HCT116 (cell line): Measurements from ENCODE around the gene OBSL1. TPM values are rescaled to one million over a fixed set of nuclear protein-coding genes. Genes with fewer than 3 reads are reported as not detected.

ENCODE experiments used
- ATAC-seq: fragments of 200-7000 bp; cut with Tn5 transposase; 2 replicates; pipeline ENCODE4 v1.9.1; 2020; ENCODE audit warnings: mild to moderate bottlenecking, moderate library complexity
- BruUV-seq: library from RNA; stranded (reverse); fragments of 400-500 nt; replicated peaks from 2 replicates; lab custom pipeline; 2021; lab: Mats Ljungman, UMichigan
- CTCF ChIA-PET: fragments of 300-600 bp; sonication (Branson Sonifier 250); formaldehyde crosslinking; loops from one replicate; lab custom pipeline; 2021; ENCODE audit warnings: antibody characterized with exemption; lab: Charles Lee
- POLR2A ChIA-PET: fragments of 300-600, 350-600 bp; sonication (Branson Sonifier 250); formaldehyde crosslinking; loops from one replicate; lab custom pipeline; 2021; ENCODE audit warnings: antibody characterized with exemption; lab: Charles Lee
- RAD21 ChIA-PET, 2 experiments: fragments of 300-600 bp; sonication (Branson Sonifier 250); formaldehyde crosslinking; loops; one replicate each; lab custom pipeline; 2023; ENCODE audit warnings: low total read pairs in 2 of 2; ENCODE audit not compliant: uncharacterized antibody in 2 of 2, unreplicated experiment in 2 of 2, low non-redundant PET in 1 of 2; lab: Charles Lee
- DNase-seq: peaks from one replicate; pipeline ENCODE4 v3.0.0-alpha.2; 2010; ENCODE audit warnings: low read depth, low spot score
- H2AFZ ChIP-seq: fragments of 200-600 bp; shearing (Covaris generic), sonication (generic); 2 replicates; pipeline ENCODE4 v1.6.1; 2017; ENCODE audit warnings: low read depth, mixed run types, mixed read lengths, antibody characterized with exemption, low read length; ENCODE audit not compliant: poor library complexity, severe bottlenecking
- H3K27ac ChIP-seq: 2 replicates; pipeline ENCODE4 v1.5.1; 2012; ENCODE audit warnings: low read depth, low read length
- H3K27me3 ChIP-seq: fragments of 200-600 bp; sonication (generic); 2 replicates; pipeline ENCODE4 v1.6.1; 2016; ENCODE audit warnings: mixed run types, low read length, mixed read lengths; ENCODE audit not compliant: insufficient read depth
- H3K36me3 ChIP-seq, 2 experiments: fragments of 200-500 bp in 1 of 2; fragments of 200-600 bp in 1 of 2; sonication (Bioruptor generic) in 1 of 2; sonication (generic) in 1 of 2; 2 replicates each; pipeline versions ENCODE4 v1.5.1 to v1.6.1; 2014 to 2016; ENCODE audit warnings: low read length in 2 of 2, inconsistent platforms in 1 of 2, mixed read lengths in 1 of 2, mixed run types in 1 of 2; ENCODE audit not compliant: insufficient read depth in 2 of 2, control insufficient read depth in 1 of 2
- H3K4me1 ChIP-seq, 2 experiments: fragments of 200-600 bp in 1 of 2; sonication (generic) in 1 of 2; 2 replicates each; pipeline versions ENCODE4 v1.5.1 to v1.6.1; 2012 to 2017; ENCODE audit warnings: low read length in 2 of 2, inconsistent platforms in 1 of 2, mild to moderate bottlenecking in 1 of 2, mixed read lengths in 1 of 2, mixed run types in 1 of 2, moderate library complexity in 1 of 2; ENCODE audit not compliant: insufficient read depth in 2 of 2, control insufficient read depth in 1 of 2
- H3K4me2 ChIP-seq: fragments of 200-600 bp; sonication (generic); 2 replicates; pipeline ENCODE4 v1.6.1; 2017; ENCODE audit warnings: mixed run types, low read length, mixed read lengths
- H3K4me3 ChIP-seq, 2 experiments: fragments of 200-600 bp in 1 of 2; sonication (generic) in 1 of 2; replicated peaks in 1 of 2; 2 replicates each; pipeline ENCODE4 v1.5.1; 2011 to 2016; ENCODE audit warnings: low read length in 2 of 2, control low read depth in 1 of 2, low read depth in 1 of 2, mild to moderate bottlenecking in 1 of 2, mixed read lengths in 1 of 2, mixed run types in 1 of 2
- H3K79me2 ChIP-seq: fragments of 200-600 bp; sonication (generic); 2 replicates; pipeline ENCODE4 v1.6.1; 2017; ENCODE audit warnings: mild to moderate bottlenecking, mixed run types, low read length, moderate library complexity, mixed read lengths; ENCODE audit not compliant: insufficient read depth
- H3K9ac ChIP-seq: fragments of 200-600 bp; sonication (generic); 2 replicates; pipeline ENCODE4 v1.6.1; 2016; ENCODE audit warnings: low read length, mixed read lengths
- H3K9me2 ChIP-seq: fragments of 200-600 bp; sonication (generic), shearing (Covaris generic); 2 replicates; pipeline ENCODE4 v1.6.1; 2017; ENCODE audit warnings: mixed run types, mild to moderate bottlenecking, moderate library complexity; ENCODE audit not compliant: insufficient read depth
- H3K9me3 ChIP-seq, 2 experiments: fragments of 200-500 bp in 1 of 2; fragments of 200-600 bp in 1 of 2; sonication (Bioruptor generic) in 1 of 2; sonication (generic) in 1 of 2; 2 replicates each; pipeline ENCODE4 v1.6.1; 2014 to 2017; ENCODE audit warnings: low read length in 2 of 2, mixed read lengths in 2 of 2, inconsistent platforms in 1 of 2, low read depth in 1 of 2, mild to moderate bottlenecking in 1 of 2, mixed run types in 1 of 2, moderate library complexity in 1 of 2; ENCODE audit not compliant: control insufficient read depth in 1 of 2, insufficient read depth in 1 of 2
- H4K20me1 ChIP-seq: fragments of 200-600 bp; sonication (generic), shearing (Covaris generic); 2 replicates; pipeline ENCODE4 v1.6.1; 2017; ENCODE audit warnings: mixed run types, mild to moderate bottlenecking, moderate library complexity; ENCODE audit not compliant: insufficient read depth
- CBX3 ChIP-seq: IDR thresholded peaks from 2 replicates; pipeline ENCODE4 v1.6.1; 2012; ENCODE audit warnings: low read depth
- FOSL1 ChIP-seq: IDR thresholded peaks from 2 replicates; pipeline ENCODE4 v1.6.1; 2012; ENCODE audit warnings: low read depth
- JUND ChIP-seq: IDR thresholded peaks from 2 replicates; pipeline ENCODE4 v1.6.1; 2012
- POLR2A ChIP-seq: IDR thresholded peaks from 2 replicates; pipeline ENCODE4 v1.7.0; 2011; ENCODE audit warnings: borderline replicate concordance; ENCODE audit not compliant: insufficient read depth, insufficient read length; ENCODE audit errors: extremely low read depth
- RAD21 ChIP-seq: IDR thresholded peaks from 2 replicates; pipeline ENCODE4 v1.6.1; 2012; ENCODE audit warnings: low read depth, mild to moderate bottlenecking
- SP1 ChIP-seq: IDR thresholded peaks from 2 replicates; pipeline ENCODE4 v1.6.1; 2012; ENCODE audit warnings: low read depth
- SRF ChIP-seq: IDR thresholded peaks from 2 replicates; pipeline ENCODE4 v1.6.1; 2012; ENCODE audit warnings: low read depth
- TCF7L2 ChIP-seq: IDR thresholded peaks from 2 replicates; pipeline ENCODE4 v1.7.0; 2011; ENCODE audit warnings: borderline replicate concordance, inconsistent platforms; ENCODE audit not compliant: insufficient read depth, insufficient read length; ENCODE audit errors: extremely low read depth
- YY1 ChIP-seq: IDR thresholded peaks from 2 replicates; pipeline ENCODE4 v1.6.1; 2011; ENCODE audit warnings: low read length, low read depth, moderate library complexity, mild to moderate bottlenecking; ENCODE audit not compliant: insufficient replicate concordance; ENCODE audit errors: extremely low read depth
- intact Hi-C: fragments of 100-400 bp; cut with micrococcal nuclease; formaldehyde crosslinking; loops from 2 replicates; pipeline ENCODE4 v1.10.0; 2022
- total RNA-seq: library from RNA; stranded (reverse); gene quantifications from one replicate; pipeline ENCODE4 v1.2.1, GENCODE V29; 2021; ENCODE audit not compliant: unreplicated experiment
- TF ChIP-seq, protein P1 (sequence below), 3 experiments: fragments of 200-600 bp in 1 of 3; sonication (generic) in 1 of 3; IDR thresholded peaks in 2 of 3; conservative IDR thresholded peaks in 1 of 3; 2 replicates each; pipeline ENCODE4 v1.5.1; 2012 to 2017; ENCODE audit warnings: low read depth in 2 of 3, low read length in 2 of 3, antibody characterized with exemption in 1 of 3, borderline replicate concordance in 1 of 3, control low read depth in 1 of 3, mild to moderate bottlenecking in 1 of 3, mixed read lengths in 1 of 3, mixed run types in 1 of 3, moderate library complexity in 1 of 3; ENCODE audit not compliant: insufficient read depth in 1 of 3

Gene OBSL1
- total RNA-seq, 1 experiment from 2014 or later: 45.2 TPM

DNA sequence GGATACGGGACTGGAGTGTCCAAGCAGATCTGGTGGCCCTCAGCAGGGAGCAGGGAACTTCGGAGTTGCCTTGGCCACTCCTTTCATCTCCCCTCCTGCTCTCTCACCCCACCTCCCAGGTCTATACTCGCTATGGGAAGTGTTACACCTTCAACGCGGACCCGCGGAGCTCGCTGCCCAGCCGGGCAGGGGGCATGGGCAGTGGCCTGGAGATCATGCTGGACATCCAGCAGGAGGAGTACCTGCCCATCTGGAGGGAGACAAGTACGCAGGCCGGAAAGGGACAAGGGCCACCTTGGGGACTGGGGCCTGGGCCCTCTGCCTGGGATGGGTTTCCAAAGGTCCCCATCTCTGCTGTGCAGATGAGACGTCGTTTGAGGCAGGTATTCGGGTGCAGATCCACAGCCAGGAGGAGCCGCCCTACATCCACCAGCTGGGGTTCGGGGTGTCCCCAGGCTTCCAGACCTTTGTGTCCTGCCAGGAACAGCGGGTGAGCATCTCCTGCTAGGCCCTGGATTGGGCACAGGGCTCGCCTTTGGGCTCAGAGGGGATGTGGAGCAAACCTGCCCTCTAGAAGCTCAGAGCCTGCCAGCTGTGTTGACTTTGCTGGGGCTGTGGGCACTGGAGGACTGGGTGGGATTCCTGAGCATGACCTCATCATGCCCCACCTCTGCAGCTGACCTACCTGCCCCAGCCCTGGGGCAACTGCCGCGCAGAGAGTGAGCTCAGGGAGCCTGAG lies 39.5 kb downstream of the OBSL1 start:
- TF ChIP-seq RAD21: no peak
- no peak for TF ChIP-seq SP1
- no peak for TF ChIP-seq TCF7L2
- no peak for TF ChIP-seq JUND
- no peak for TF ChIP-seq POLR2A
- no peak for TF ChIP-seq SRF
- TF ChIP-seq CBX3: no peak
- no peak for TF ChIP-seq YY1
- TF ChIP-seq FOSL1: no peak
- TF ChIP-seq, protein P1, sequence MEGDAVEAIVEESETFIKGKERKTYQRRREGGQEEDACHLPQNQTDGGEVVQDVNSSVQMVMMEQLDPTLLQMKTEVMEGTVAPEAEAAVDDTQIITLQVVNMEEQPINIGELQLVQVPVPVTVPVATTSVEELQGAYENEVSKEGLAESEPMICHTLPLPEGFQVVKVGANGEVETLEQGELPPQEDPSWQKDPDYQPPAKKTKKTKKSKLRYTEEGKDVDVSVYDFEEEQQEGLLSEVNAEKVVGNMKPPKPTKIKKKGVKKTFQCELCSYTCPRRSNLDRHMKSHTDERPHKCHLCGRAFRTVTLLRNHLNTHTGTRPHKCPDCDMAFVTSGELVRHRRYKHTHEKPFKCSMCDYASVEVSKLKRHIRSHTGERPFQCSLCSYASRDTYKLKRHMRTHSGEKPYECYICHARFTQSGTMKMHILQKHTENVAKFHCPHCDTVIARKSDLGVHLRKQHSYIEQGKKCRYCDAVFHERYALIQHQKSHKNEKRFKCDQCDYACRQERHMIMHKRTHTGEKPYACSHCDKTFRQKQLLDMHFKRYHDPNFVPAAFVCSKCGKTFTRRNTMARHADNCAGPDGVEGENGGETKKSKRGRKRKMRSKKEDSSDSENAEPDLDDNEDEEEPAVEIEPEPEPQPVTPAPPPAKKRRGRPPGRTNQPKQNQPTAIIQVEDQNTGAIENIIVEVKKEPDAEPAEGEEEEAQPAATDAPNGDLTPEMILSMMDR (IDR thresholded peaks at IDR 0.05 in 2 of 3, conservative IDR thresholded peaks at IDR 0.05 in 1 of 3; ENCODE audit: borderline replicate concordance in 1 of 3, insufficient read depth in 1 of 3, low read depth in 2 of 3, low read length in 2 of 3): no peak
- ChIA-PET CTCF (interaction anchor here (0.6 to 7.7 kb wide), 6 partner anchors 8 to 129 kb away, joined by 3 to 103 read pairs (median 4); partner anchors contain the start of gene GMPPA), RAD21 (interaction anchor here in 1 of 2 experiments (2.9 kb wide), 1 partner anchor 129 kb away, joined by 20 read pairs; no protein-coding TSS in a partner anchor), POLR2A (no interaction called here)
- H3K9me2 ChIP-seq: no peaks in the 10 kb centered on the region
- H3K36me3 ChIP-seq: no peaks in the 10 kb centered on the region
- H3K79me2 ChIP-seq: no peaks in the 10 kb centered on the region
- H3K4me2 ChIP-seq: no peak overlapping the region
- DNase-seq (no peak), ATAC-seq (no peak)
- no peak overlapping the region for H3K27ac ChIP-seq
- no peak overlapping the region for H3K9ac ChIP-seq
- no peaks in the 10 kb centered on the region for H3K9me3 ChIP-seq
- no peak overlapping the region for H3K4me3 ChIP-seq
- no peaks in the 10 kb centered on the region for H4K20me1 ChIP-seq
- no peak overlapping the region for H2AFZ ChIP-seq
- H3K27me3 ChIP-seq: no peaks in the 10 kb centered on the region
- BruUV-seq: no TSS peak
- H3K4me1 ChIP-seq: peaks cover 13 to 39% of the 10 kb centered on the region in 2 experiments; a peak in 3 of 4 replicates
- intact Hi-C loops: loop anchor here (10.0 kb wide), 1 partner anchor 357 kb away; the partner anchor contains the start of genes CNPPD1, RETREG2 and SLC23A3
